GM19438 (cell line): ENCODE results near the gene INPP5K.
"Not testable (repeated sequence)": the region's sequence is repeated elsewhere in the genome, so short reads cannot be mapped to it uniquely, and the experiment has no call there.

Source experiments
- ATAC-seq: cut with Tn5 transposase; IDR thresholded peaks from one replicate; pipeline ENCODE4 v1.9.1; 2021; ENCODE audit warnings: low read depth; ENCODE audit not compliant: unreplicated experiment

The INPP5K gene

DNA sequence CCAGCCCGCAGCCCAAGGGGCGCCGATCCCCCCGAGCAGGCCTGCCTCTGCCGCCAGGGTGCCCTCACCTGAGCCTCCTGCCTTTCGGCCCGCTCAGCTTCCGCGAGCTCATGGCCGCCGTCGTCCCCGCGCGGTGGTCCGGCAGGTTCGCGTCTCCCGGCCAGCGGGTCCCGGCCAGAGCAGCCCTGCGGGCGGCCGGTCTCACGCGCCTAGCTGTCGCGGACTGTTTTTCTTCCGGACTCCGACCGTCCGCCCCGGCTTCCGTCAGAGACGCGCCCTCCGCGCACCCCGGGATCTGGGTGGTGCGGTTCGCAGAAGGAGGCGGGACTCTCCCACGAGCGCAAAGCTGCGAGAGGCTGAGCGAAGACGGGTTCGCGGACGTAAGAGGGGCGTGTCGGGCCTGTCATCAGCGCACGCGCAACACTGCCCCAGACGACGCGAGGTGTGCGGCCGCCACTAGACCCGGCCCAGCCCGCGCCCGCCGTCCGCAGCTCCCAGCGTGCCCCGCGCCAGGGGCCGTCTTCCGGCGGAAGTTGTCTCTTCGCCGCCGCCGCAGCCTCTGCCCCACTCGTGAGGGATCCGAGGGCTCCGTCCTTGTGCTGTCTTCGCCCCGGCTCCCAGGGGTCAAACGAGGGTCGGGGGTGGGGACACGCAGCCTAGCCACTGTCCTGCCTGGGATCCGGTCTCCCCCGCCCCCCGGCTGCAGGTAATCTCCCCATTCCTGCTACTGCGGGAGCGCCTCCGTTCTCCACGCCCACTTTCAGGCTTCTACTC is at the start of gene INPP5K:
INPP5K (minus strand) TSS at position 225 of the 774 bp plus-strand sequence; CDS start at position 112, 113 bp downstream.
- ATAC-seq, result peak; percentile 81

DNA sequence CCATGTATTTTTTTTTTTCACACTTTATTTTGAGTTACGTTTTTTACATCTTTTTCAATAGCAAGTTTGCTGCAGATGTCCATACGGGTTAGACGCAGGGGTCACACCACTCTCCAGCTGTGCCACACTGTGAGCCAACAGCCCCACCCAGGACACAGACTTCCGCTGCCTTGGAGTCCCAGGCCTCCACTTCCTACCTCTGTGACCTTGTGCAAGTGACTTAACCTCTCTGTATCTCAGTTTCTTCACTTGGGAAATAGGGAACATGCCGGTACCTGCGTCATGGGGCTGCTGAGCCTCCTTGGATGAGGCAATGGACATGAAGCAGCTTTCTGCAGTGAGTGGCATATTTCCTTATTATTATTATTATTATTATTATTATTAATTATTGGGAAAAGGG is 49.5 kb upstream of the INPP5K start:
- no peak for ATAC-seq

DNA sequence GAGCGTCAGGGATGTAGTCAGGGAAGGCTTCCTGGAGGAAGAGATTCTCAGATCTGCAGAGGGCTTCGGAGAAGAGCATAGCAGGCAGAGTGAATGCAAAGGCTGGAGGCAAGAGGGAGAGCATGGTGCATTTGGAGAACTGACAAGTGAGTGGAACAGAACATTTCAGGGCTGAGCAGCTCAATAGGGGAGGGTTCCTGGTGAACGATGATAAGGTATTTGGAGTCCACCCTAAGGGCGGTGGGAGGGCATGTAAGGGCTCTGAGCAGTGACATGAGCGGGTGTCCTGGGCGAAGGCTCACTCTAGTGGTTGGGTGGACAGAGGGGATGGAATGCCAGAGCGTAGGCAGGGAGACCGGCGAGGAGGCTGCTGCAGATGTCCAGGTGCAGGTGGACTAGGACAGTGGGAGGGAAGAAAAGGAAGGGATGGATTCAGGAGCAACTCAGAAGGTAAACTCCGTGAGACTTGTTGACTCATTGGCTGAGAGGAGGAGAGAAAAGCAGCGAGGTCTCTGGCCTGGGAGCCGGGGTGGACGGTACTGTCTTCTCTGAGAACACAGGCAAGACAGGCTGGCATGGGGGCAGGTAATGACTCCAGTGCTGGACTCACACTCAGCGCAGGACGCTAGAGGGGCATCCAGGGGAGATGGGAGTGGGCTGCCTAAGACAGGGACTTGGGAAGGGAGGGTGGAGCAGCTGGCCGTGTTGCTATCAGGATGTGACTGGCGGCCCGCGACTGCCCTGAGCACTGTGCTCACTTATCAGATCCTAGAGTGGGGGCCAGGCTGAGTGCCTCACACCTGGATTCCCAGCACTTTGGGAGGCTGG is 47.6 kb upstream of the INPP5K start:
- no peak for ATAC-seq

DNA sequence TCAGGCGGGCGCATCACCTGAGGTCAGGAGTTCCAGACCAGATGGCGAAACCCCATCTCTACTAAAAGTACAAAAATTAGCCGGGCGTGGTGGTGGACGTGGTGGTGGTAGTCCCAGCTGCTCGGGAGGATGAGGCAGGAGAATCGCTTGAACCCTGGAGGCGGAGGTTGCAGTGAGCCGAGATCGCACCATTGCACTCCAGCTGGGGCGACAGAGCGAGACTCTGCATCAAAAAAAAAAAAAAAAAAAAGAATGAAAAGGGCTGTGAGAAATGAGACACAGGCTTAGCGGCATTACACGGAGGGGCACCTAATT is 47.0 kb upstream of the INPP5K start:
- ATAC-seq, result not testable (repeated sequence)

DNA sequence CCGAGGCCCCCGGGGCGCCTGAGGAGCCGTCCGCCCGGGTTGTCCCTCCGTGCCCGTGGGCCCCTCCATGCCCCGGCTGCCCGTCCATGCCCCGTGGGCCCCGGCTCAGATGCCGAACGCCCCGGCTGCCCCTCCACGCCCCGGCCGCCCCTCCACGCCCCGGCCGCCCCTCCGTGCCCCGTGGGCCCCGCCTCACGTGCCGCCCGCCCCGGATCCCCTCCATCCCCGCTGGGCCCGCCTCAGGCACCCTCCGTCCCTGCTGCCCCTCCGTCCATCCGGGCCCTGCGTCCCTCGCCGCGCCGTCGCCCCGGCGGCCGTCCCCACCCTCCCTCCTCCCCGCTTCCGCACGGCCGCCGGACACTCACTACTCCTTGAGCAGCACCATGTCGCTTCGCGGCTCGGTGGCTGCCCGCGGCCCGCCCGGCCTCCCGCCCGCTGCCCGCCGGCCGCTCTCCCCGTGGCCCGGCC is 45.8 kb upstream of the INPP5K start:
- ATAC-seq, result peak; percentile 39

DNA sequence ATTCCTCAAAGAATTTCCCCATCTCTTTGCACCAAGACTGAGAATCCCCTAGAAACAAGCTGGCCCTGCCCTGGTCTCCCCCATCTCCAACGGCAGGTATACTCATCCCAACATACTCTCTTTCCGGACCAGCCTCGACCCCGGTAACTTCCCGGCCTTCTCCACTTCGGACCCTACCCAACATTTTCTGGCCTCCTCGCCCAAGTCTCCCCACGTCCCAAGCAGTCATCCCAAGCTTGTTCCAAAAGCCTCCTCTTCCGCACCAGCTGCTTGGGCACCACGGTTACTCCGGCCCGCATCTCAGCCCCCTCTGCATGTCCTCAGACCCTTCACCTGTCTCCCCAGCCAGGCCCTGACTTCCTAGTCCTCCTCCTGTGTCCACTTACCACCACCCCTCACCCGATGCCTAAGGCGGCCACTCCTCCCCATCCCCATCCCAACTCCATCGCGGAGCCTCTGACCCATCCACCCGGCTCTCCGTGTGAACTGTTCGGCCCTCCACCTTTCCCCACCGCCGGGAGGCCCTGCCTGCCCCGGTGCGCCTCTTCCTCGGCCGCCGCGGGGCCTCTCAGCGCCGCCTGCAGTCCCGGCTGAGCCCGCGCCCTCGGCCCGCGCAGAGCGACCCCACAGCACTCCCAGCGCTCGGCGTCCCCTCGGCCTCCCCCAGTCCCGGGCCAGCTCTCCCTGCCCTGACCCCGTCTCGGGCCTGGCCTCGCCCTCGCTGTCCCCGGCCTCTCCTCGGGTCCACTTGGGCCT is 45.2 kb upstream of the INPP5K start:
- no peak for ATAC-seq

DNA sequence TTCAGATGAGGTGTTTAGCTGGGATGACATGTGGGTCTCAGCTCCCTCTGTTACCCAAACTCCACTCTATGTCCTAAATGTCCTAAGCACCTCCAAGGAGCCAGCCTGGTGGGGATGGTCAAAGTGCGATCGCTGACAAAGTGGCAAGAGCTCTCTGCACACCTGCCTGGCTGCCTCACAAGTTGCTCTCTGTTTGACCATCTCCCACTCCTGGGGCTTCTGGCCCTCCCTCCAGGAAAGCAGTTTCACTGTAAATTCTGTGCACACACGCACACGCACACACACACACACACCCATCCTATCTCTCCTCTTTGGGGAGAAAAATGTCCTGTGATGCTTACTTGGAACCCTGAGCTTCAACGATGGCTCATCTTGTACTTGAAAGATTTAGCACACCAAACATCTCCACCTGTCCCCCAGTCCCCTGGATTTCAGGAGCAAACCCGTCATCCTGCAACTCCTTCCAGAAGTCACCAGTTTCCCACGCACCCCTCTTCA is 44.5 kb upstream of the INPP5K start:
- no peak for ATAC-seq

DNA sequence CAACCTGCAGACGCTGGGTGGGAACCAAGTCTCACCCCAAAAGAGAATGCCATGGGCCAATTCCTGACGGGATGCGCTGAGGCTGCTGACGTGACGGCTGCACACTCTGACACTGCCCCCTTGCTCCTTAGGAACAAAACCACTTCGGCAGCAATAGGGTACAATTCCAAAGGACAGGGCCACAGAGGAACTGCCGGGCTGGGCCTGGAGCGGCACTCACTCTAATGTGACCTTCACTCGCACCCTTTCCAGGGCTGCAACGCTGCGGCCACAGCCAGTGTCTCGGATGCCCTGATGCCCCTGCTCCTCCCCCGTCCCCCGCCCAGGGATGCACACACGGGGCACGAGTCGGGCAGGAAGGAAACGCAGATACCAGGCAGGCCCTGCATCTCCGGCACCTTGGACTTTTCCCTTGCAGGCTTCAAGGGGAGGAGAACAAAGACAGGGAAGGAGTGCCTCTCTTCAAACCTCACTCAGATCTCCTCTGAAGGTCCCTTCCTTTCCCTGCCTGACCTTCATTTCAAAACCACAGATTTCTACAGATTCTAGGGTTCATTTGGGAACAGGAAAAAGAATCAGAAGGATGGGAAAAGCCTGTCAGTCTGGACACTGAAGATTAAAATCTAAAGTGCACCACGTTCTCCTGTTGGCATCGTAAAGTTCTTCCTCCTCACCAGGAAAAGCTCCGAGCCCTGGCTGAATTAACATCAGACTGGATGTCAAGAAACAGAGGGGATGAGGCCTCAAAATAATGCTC is 43.9 kb upstream of the INPP5K start:
- ATAC-seq, result no peak

DNA sequence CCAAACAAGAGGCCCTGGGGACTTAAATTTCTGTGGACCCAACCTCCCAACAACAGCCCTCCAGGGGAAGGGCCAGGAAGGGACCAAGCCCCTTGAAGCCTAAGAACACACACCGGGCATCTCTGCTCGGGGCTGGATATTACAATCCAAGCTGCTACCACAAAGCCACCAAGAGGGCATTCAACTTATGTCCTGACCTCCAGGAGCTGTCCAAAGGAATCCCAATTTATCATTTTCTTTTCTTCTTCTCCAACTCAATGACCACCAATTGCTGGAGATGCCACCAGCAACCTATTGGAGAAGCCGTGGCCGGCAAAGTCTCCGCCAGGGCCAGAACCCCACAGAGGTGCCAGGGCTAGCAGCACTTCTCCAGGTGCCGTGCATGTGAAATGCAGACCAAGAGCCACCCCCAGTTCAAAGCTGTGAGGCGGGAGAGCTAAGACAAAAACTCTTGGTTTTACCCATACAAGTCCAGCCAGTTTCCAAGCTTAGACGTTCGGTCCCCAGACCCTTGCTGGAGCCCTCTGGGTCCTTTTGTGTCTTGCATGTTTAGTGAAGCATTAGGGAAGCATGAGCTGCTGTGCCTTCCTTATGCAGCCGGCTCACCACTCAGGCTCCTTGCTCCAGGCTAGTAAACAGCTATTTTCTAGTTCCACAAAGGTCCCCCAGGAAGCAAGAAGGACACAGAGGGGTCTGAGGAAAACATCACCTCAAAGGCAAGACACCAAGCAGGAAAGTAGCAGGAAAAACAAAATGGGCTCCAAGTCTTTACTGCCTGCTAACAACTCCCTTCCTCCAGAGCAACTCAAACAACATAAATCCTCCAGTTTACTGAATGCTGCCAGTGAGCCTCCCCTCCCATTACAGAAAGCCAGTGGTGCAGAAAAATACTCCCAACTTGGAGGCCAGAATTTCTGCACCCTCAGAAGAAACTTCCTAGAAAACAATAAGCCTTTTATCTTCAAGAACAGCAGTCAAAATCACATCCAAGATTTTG is 42.9 kb upstream of the INPP5K start:
- ATAC-seq, result no peak

DNA sequence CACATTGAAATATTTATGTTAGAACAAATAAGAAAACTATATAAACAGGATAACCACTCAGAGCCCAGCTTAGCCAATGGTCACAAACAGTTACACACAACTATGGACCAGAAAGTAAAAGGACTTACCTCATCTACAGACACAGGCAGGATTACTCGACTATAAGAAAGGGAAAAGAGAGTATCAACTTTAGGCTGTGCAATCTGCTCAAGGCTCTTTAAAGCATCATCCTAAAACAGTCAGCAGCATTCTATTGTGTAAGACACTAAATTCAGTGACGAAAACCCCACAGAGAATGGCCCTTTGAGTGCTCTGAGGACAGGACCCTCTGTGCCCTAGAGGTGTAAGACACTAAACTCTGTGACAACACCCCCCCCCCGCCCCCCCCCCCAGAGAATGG is 42.0 kb upstream of the INPP5K start:
- ATAC-seq, result no peak

DNA sequence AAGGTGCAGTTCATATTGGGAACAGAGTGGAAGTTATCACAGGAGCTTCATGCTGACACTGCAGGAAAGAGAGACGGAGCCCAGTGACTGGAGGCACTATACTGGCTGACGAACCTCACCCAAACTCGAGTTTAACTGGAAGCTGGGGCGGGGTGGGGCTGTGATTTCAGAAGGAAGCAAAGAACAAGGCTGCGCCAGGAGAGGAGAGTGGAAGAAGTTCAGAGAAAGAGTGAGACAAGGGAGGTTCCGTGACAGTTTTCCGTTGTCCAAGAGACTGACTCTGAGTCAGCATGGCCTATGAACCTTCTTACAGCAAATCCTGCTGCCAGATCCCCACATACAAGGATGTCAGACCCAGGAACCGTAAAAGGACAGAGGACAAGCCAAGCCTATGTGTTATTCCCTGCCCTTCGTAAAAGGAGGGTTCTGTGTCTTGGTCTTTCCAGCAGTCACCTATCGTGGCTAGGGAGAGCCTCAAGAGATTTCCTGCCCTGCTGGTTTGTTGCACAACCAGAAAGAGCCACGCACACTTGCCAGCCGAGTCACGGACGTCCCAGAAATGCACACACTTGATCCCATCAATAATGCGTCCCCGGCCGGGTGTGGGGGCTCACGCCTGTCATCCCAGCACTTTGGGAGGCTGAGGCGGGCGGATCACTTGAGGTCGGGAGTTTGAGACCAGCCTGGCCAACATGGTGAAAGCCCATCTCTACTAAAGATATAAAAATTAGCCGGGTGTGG is 41.1 kb upstream of the INPP5K start:
- no peak for ATAC-seq

DNA sequence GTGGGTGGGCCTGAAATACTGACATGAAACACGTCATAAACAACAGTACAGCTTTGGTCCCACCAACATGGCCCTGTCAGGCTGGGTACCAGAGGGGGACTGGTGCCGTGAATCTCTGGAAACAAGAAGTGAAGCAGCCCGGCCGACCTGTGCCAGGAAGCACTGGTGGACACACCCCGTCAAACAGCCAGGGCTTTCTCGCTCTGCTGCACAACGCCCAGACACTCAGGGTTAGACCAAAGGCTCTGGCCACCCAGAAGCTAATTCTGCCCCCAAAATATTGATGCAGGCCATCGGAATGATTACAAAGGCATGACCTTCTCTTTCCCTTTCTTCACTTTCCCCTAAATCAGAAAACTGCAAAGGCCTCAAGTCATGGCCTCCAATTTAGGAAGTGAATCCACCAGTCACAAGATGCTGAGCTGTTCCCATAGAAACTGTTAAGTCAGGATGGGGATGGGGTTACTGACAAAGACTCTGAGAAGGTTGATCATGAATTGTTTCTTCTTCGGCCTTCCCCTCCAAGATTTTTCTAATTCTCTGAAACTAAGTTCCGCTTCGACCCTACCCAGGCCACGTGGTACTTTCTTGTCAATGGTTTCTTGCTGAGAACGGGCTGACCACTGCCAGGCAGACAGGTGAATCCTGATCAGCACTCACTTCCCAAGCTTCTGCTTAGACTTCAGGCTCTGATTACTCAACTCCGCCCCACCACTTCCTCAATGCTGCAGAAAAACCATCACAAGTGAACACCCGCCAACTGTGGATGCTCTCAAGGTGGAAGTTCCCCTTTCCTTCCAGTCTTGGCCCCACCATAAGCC is 39.4 kb upstream of the INPP5K start:
- no peak for ATAC-seq

DNA sequence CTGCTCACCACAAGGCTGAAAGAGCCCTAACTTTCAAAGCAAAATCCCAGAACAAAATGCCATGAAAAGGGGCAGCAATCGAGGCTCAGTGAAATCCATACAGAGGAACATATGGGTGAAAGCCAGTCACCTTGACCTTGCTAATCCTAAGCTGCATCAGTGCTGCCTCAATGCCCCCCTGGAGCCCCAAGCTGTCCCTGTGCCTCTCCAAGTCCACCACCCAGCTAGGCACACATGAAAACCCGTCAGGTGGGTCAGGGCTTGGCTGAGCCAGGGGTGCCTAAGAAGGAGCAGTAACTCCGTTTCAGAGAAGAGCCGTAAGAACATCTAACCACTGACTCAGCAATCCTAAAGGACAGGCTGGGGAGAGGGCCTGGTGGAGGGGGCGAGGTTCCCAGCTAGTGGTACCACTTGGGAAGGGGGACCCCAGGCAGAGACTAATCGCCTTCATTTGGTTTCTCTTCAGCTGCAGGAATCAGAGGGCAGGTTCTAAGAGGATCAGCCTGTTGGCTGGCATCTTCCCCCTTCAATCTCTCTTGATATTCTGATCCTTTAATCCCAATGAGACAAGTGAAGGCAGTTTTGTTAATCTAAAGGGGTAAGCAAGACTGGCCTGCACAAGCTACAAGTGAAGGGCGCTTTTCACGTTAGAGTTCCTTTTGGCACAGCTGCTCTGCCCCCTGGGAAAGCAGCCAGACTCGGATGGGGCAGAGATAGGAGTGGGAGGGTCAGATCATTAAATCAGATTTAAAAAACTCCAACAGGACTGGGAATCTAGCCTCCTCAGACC is 38.5 kb upstream of the INPP5K start:
- no peak for ATAC-seq

DNA sequence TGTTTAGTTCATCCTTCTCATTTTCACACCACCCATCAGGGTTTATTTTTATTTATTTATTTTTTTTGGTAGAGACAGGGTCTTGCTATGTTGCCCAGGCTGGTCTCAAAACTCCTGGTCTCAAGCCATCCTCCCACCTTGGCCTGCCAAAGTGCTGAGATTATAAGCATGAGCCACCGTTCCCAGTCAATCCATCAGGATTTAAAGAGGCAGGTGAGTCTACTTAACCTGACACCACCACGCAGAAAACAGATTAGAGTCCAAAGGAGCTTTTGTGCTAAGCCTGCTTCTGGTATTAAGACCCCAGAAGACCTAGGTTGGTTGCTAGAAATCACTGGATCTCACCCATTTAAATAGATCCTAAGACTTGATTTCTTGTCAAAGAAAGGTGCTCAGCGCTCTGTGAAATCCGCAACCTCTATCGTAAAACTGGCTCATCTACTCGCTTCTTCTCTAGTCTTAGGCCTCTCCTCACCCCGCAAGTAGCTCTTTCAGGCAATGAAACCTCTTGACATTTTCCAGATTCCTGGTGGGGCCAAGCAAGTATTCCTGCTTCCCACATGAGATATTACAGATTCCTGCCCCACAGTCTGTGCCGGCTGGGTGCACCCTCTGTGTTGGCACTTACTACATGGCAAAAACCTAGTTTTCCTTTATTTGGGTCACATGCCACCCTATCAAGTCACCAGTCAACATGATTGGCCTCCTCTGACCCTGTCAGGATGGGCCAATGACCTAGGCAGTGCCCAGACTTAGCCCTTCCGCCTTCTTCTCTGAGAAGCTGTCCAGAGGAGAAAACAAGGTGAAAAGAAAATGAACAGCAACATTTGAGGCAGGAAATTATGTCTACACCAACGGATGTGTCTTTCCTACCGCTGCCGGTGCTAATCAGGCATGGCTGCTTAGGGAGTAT is 37.2 kb upstream of the INPP5K start:
- ATAC-seq, result no peak

DNA sequence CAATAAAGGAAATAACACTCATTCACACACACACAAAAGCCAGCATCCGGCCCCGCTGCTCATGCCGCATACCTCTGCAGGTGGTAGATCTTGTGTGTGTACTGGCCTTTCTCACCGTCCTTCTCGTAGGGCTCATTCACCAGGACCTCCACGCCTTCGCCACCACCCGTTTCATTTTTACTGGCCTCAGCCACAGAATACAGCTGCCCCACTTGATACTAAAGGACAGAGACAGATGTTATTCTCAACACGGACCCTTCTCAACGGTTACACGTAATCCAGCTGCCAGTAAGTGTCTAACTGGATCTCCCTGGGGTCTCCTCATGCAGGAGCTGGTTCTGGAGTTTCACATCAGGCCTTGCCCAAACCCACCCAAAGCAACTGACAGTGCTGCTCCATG is 36.5 kb upstream of the INPP5K start:
- no peak for ATAC-seq

DNA sequence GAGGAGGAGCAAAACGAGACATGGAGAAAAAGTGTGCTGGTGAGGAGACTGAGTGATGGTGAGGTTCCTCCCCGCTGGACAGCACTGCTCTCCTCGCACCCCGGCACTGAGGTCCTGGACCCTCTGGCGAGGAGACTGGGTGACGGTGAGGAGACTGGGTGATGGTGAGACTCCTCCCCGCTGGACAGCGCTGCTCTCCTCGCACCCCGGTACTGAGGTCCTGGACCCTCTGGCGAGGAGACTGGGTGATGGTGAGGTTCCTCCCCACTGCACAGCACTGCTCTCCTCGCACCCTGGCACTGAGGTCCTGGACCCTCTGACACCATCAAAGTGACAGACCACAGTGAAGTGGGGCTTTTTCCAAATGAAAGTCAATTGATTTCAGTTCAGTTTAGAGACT is 35.3 kb upstream of the INPP5K start:
- no peak for ATAC-seq
